Activated effector memory CD4-positive, alpha-beta T cell treated with Interleukin-2 at 50 U/mL for 16 hours (primary cell): ENCODE data around the gene RENBP.
A peak's percentile ranks its signal among the peaks of the same experiment; 100 is the strongest.

Source experiments
- DNase-seq: peaks from one replicate; pipeline ENCODE4 v3.0.0-alpha.2; 2020

The RENBP gene

GRCh38 chrX:153953342-153953830 lies 8.9 kb upstream of the RENBP start:
- peak; percentile 56 for DNase-seq

GRCh38 chrX:153952373-153953026 lies 8.1 kb upstream of the RENBP start:
- no peak for DNase-seq

- no peak for DNase-seq
Measured at GRCh38 chrX:153951683-153952372, 7.4 kb upstream of the RENBP start.

GRCh38 chrX:153950127-153950526 lies 5.7 kb upstream of the RENBP start:
- no peak for DNase-seq

- DNase-seq: no peak
Measured at GRCh38 chrX:153948847-153949805, 4.7 kb upstream of the RENBP start.

- DNase-seq: no peak
Measured at GRCh38 chrX:153948002-153948466, 3.6 kb upstream of the RENBP start.

GRCh38 chrX:153947009-153947769 lies 2.7 kb upstream of the RENBP start:
- peak; percentile 64 for DNase-seq

GRCh38 chrX:153945956-153946943 lies 1.8 kb upstream of the RENBP start:
- no peak for DNase-seq

- DNase-seq: no peak
Measured at GRCh38 chrX:153944800-153945150, 332 bp upstream of the RENBP start.

- no peak for DNase-seq
Measured at GRCh38 chrX:153941336-153942252, 2.8 kb downstream of the RENBP start.

- DNase-seq: no peak
Measured at GRCh38 chrX:153939573-153939972, 4.9 kb downstream of the RENBP start.

- DNase-seq: no peak
Measured at GRCh38 chrX:153938226-153938786, 6.1 kb downstream of the RENBP start.

GRCh38 chrX:153937056-153937455 lies 7.4 kb downstream of the RENBP start:
- no peak for DNase-seq

GRCh38 chrX:153935326-153935851 lies 9.1 kb downstream of the RENBP start:
- no peak for DNase-seq

GRCh38 chrX:153934762-153935325 lies 9.6 kb downstream of the RENBP start, which contains the start of gene NAA10:
Gene NAA10, minus strand, starts transcription at chrX:153935037. Its CDS starts 133 bp downstream, at chrX:153934904.
- peak; percentile 37 for DNase-seq

- DNase-seq: no peak
Measured at GRCh38 chrX:153934148-153934761, 10.2 kb downstream of the RENBP start.

- no peak for DNase-seq
Measured at GRCh38 chrX:153933748-153934147, 10.7 kb downstream of the RENBP start.

GRCh38 chrX:153932220-153932915 lies 12.1 kb downstream of the RENBP start:
- DNase-seq: no peak
